GM21515 (cell line): ENCODE data around the gene GADL1.

Experiments used
- ATAC-seq: cut with Tn5 transposase; IDR thresholded peaks from one replicate; pipeline ENCODE4 v1.9.1; 2021; ENCODE audit not compliant: unreplicated experiment

Gene GADL1

GRCh38 chr3:30878862-30879261 lies 15.6 kb downstream of the GADL1 start:
- ATAC-seq: no peak

GRCh38 chr3:30875505-30875904 lies 19.0 kb downstream of the GADL1 start:
- ATAC-seq: no peak

- no peak for ATAC-seq
Observed at GRCh38 chr3:30873671-30874070, 20.8 kb downstream of the GADL1 start.

- ATAC-seq: no peak
Observed at GRCh38 chr3:30872879-30873278, 21.6 kb downstream of the GADL1 start.

- ATAC-seq: no peak
Observed at GRCh38 chr3:30871720-30872119, 22.7 kb downstream of the GADL1 start.

- ATAC-seq: no peak
Observed at GRCh38 chr3:30864836-30865235, 29.6 kb downstream of the GADL1 start.

GRCh38 chr3:30864132-30864531 lies 30.3 kb downstream of the GADL1 start:
- ATAC-seq: no peak

- no peak for ATAC-seq
Observed at GRCh38 chr3:30862004-30862403, 32.5 kb downstream of the GADL1 start.

GRCh38 chr3:30858894-30859389 lies 35.5 kb downstream of the GADL1 start:
- no peak for ATAC-seq

- no peak for ATAC-seq
Observed at GRCh38 chr3:30855400-30856292, 38.8 kb downstream of the GADL1 start.

GRCh38 chr3:30852833-30853232 lies 41.6 kb downstream of the GADL1 start:
- no peak for ATAC-seq

GRCh38 chr3:30848087-30848779 lies 46.2 kb downstream of the GADL1 start:
- ATAC-seq: no peak

- ATAC-seq: no peak
Observed at GRCh38 chr3:30847592-30847991, 46.9 kb downstream of the GADL1 start.

- no peak for ATAC-seq
Observed at GRCh38 chr3:30845606-30846005, 48.9 kb downstream of the GADL1 start.

- ATAC-seq: no peak
Observed at GRCh38 chr3:30843877-30844276, 50.6 kb downstream of the GADL1 start.

GRCh38 chr3:30836141-30836540 lies 58.3 kb downstream of the GADL1 start:
- ATAC-seq: no peak

- no peak for ATAC-seq
Observed at GRCh38 chr3:30835667-30836066, 58.8 kb downstream of the GADL1 start.

GRCh38 chr3:30832961-30833575 lies 61.4 kb downstream of the GADL1 start:
- ATAC-seq: no peak

- ATAC-seq: no peak
Observed at GRCh38 chr3:30827080-30827479, 67.4 kb downstream of the GADL1 start.

GRCh38 chr3:30826531-30826942 lies 67.9 kb downstream of the GADL1 start:
- ATAC-seq: no peak

- no peak for ATAC-seq
Observed at GRCh38 chr3:30819067-30819798, 75.2 kb downstream of the GADL1 start.
